ENCODE results near the gene FARP2. TPM values are rescaled to one million over a fixed set of nuclear protein-coding genes. Genes with fewer than 3 reads are reported as not detected.
A peak's percentile ranks its signal among the peaks of the same experiment; 100 is the strongest.
"Not testable (repeated sequence)": the region's sequence is repeated elsewhere in the genome, so short reads cannot be mapped to it uniquely, and the experiment has no call there.

FARP2 gene
- total and polyA plus RNA-seq, 5 experiments from 2014 or later: 3.4 to 22.9 (median 5.8) TPM

GRCh38 chr2:241422350-241422749 lies 66.3 kb downstream of the FARP2 start:
- no peak overlapping the region for H3K27ac Mint-ChIP-seq
- no peaks in the 10 kb centered on the region for H3K4me1 Mint-ChIP-seq
- ATAC-seq (no peak), DNase-seq (no peak)
- peaks cover 0 to 3% (median 0%) of the 10 kb centered on the region in 5 donors for H3K27me3 Mint-ChIP-seq
- peaks cover 8 to 32% (median 28%) of the 10 kb centered on the region in 9 donors for H3K9me3 Mint-ChIP-seq
- POLR2A ChIA-PET: no interaction called here
- no peak overlapping the region for H3K4me3 Mint-ChIP-seq
- H3K36me3 Mint-ChIP-seq: peaks cover 35 to 68% (median 46%) of the 10 kb centered on the region in 3 donors

GRCh38 chr2:241423489-241423888 lies 67.4 kb downstream of the FARP2 start:
- H3K4me3 Mint-ChIP-seq, H3K4me1 Mint-ChIP-seq, H3K27me3 Mint-ChIP-seq, POLR2A ChIA-PET, ATAC-seq, H3K27ac Mint-ChIP-seq, DNase-seq: not testable (repeated sequence)
- Mint-ChIP-seq H3K9me3 (peaks cover 8 to 32% (median 28%) of the 10 kb centered on the region in 9 donors), H3K36me3 (peaks cover 30 to 57% (median 36%) of the 10 kb centered on the region in 3 donors)

GRCh38 chr2:241425368-241425767 lies 69.3 kb downstream of the FARP2 start:
- Mint-ChIP-seq H3K36me3 (peaks cover 30 to 58% (median 33%) of the 10 kb centered on the region in 3 donors), H3K27me3 (peaks cover 0 to 3% (median 0%) of the 10 kb centered on the region in 5 donors), H3K9me3 (peaks cover 8 to 32% (median 28%) of the 10 kb centered on the region in 9 donors), H3K4me1 (no peaks in the 10 kb centered on the region), H3K4me3 (no peak overlapping the region), H3K27ac (no peak overlapping the region)
- POLR2A ChIA-PET: interaction anchor here (0.7 kb wide), 2 partner anchors 32 to 42 kb away, joined by 3 to 5 read pairs; no protein-coding TSS in a partner anchor
- DNase-seq: no peak
- no peak for ATAC-seq

- Mint-ChIP-seq H3K27me3 (no peaks in the 10 kb centered on the region), H3K27ac (no peak overlapping the region), H3K4me3 (no peak overlapping the region), H3K4me1 (no peaks in the 10 kb centered on the region), H3K36me3 (peaks cover 0 to 46% (median 34%) of the 10 kb centered on the region in 3 donors), H3K9me3 (peaks cover 0 to 2% (median 0%) of the 10 kb centered on the region in 9 donors)
- DNase-seq (no peak), ATAC-seq (no peak)
- POLR2A ChIA-PET: no interaction called here
Observed at GRCh38 chr2:241430178-241430577, 74.1 kb downstream of the FARP2 start.

- ATAC-seq: no peak
- no peak for DNase-seq
- POLR2A ChIA-PET: no interaction called here
- Mint-ChIP-seq H3K4me3 (no peak overlapping the region), H3K4me1 (no peaks in the 10 kb centered on the region), H3K27ac (no peak overlapping the region), H3K27me3 (peaks cover 0 to 6% (median 0%) of the 10 kb centered on the region in 5 donors), H3K36me3 (peaks cover 0 to 69% (median 47%) of the 10 kb centered on the region in 3 donors), H3K9me3 (no peaks in the 10 kb centered on the region)
Observed at GRCh38 chr2:241432824-241433448, 76.9 kb downstream of the FARP2 start.

- DNase-seq (no peak), ATAC-seq (no peak)
- H3K4me1 Mint-ChIP-seq: no peaks in the 10 kb centered on the region
- peaks cover 10 to 35% (median 19%) of the 10 kb centered on the region in 5 donors for H3K27me3 Mint-ChIP-seq
- H3K27ac Mint-ChIP-seq: no peak overlapping the region
- peaks cover 2 to 75% (median 57%) of the 10 kb centered on the region in 3 donors for H3K36me3 Mint-ChIP-seq
- POLR2A ChIA-PET: no interaction called here
- no peak overlapping the region for H3K4me3 Mint-ChIP-seq
- H3K9me3 Mint-ChIP-seq: no peaks in the 10 kb centered on the region
Observed at GRCh38 chr2:241437179-241437578, 81.1 kb downstream of the FARP2 start.

- no peaks in the 10 kb centered on the region for H3K9me3 Mint-ChIP-seq
- DNase-seq: no peak
- peaks cover 9 to 28% (median 19%) of the 10 kb centered on the region in 4 donors for H3K4me1 Mint-ChIP-seq
- peaks cover 5 to 47% (median 47%) of the 10 kb centered on the region in 3 donors for H3K36me3 Mint-ChIP-seq
- POLR2A ChIA-PET: no interaction called here
- no peak overlapping the region for H3K27ac Mint-ChIP-seq
- no peak overlapping the region for H3K4me3 Mint-ChIP-seq
- peaks cover 27 to 70% (median 37%) of the 10 kb centered on the region in 5 donors for H3K27me3 Mint-ChIP-seq
- ATAC-seq: no peak
Observed at GRCh38 chr2:241441492-241441891, 85.4 kb downstream of the FARP2 start.

GRCh38 chr2:241443486-241444223 lies 87.6 kb downstream of the FARP2 start:
- POLR2A ChIA-PET: interaction anchor here (0.7 to 1.3 kb wide), 3 partner anchors 64 to 128 kb away, joined by 3 to 6 read pairs (median 3); partner anchors contain the start of genes HDLBP, SEPTIN2 and STK25
- peak overlapping the region in 9 of 10 donors; percentile 5 to 82 (median 28) for H3K27ac Mint-ChIP-seq
- peak; percentile 69 to 100 (median 92) for DNase-seq

GRCh38 chr2:241445426-241445825 lies 89.3 kb downstream of the FARP2 start:
- Mint-ChIP-seq H3K27me3 (peaks cover 34 to 82% (median 53%) of the 10 kb centered on the region in 5 donors), H3K9me3 (no peaks in the 10 kb centered on the region), H3K4me1 (peaks cover 9 to 28% (median 19%) of the 10 kb centered on the region in 4 donors), H3K27ac (no peak overlapping the region), H3K36me3 (peaks cover 5 to 32% (median 28%) of the 10 kb centered on the region in 3 donors), H3K4me3 (no peak overlapping the region)
- ATAC-seq: no peak
- POLR2A ChIA-PET: no interaction called here
- no peak for DNase-seq

More at GRCh38 chr2:241443486-241444223, 87.6 kb downstream of the FARP2 start:
- peak overlapping the region in 9 of 10 donors; percentile 8 to 76 (median 43) for H3K4me3 Mint-ChIP-seq
- peak; percentile 91 for ATAC-seq
- peaks cover 5 to 36% (median 29%) of the 10 kb centered on the region in 3 donors for H3K36me3 Mint-ChIP-seq
- peaks cover 9 to 28% (median 19%) of the 10 kb centered on the region in 4 donors for H3K4me1 Mint-ChIP-seq
- peaks cover 35 to 83% (median 46%) of the 10 kb centered on the region in 5 donors for H3K27me3 Mint-ChIP-seq
- H3K9me3 Mint-ChIP-seq: no peaks in the 10 kb centered on the region

GRCh38 chr2:241450092-241450491 lies 94.0 kb downstream of the FARP2 start:
- H3K4me1 Mint-ChIP-seq, POLR2A ChIA-PET, H3K9me3 Mint-ChIP-seq, H3K4me3 Mint-ChIP-seq, H3K27ac Mint-ChIP-seq, DNase-seq, ATAC-seq: not testable (repeated sequence)
- peaks cover 0 to 14% (median 12%) of the 10 kb centered on the region in 3 donors for H3K36me3 Mint-ChIP-seq
- peaks cover 16 to 66% (median 40%) of the 10 kb centered on the region in 5 donors for H3K27me3 Mint-ChIP-seq

- ATAC-seq: no peak
- H3K36me3 Mint-ChIP-seq: peaks cover 0 to 12% (median 12%) of the 10 kb centered on the region in 3 donors
- no peak for DNase-seq
- H3K27me3 Mint-ChIP-seq: peaks cover 10 to 66% (median 26%) of the 10 kb centered on the region in 5 donors
- H3K9me3 Mint-ChIP-seq: no peaks in the 10 kb centered on the region
- no peaks in the 10 kb centered on the region for H3K4me1 Mint-ChIP-seq
- POLR2A ChIA-PET: no interaction called here
- H3K4me3 Mint-ChIP-seq: no peak overlapping the region
- no peak overlapping the region for H3K27ac Mint-ChIP-seq
Observed at GRCh38 chr2:241451840-241452506, 95.9 kb downstream of the FARP2 start.

- H3K27ac Mint-ChIP-seq, POLR2A ChIA-PET, H3K4me1 Mint-ChIP-seq, H3K4me3 Mint-ChIP-seq, H3K9me3 Mint-ChIP-seq, ATAC-seq, DNase-seq, H3K36me3 Mint-ChIP-seq: not testable (repeated sequence)
- H3K27me3 Mint-ChIP-seq: peaks cover 1 to 61% (median 16%) of the 10 kb centered on the region in 5 donors
Observed at GRCh38 chr2:241453919-241454318, 97.8 kb downstream of the FARP2 start.
